Loucy (cell line): ENCODE results near the gene GALM.

Experiments used
- H2AFZ ChIP-seq: fragments of 200-600 bp; sonication (generic); 2 replicates; pipeline ENCODE4 v1.6.0; 2016; ENCODE audit warnings: antibody characterized with exemption, mild to moderate bottlenecking, low read length, moderate library complexity
- H3F3A ChIP-seq: fragments of 200-600 bp; 2 replicates; pipeline ENCODE4 v1.6.0; 2016; ENCODE audit warnings: antibody characterized with exemption, low read depth, mild to moderate bottlenecking
- H3K27me3 ChIP-seq: fragments of 200-600 bp; sonication (generic); 2 replicates; pipeline ENCODE4 v1.6.1; 2014; ENCODE audit warnings: low read length, mild to moderate bottlenecking; ENCODE audit not compliant: insufficient read depth, poor library complexity, severe bottlenecking
- H3K36me3 ChIP-seq: fragments of 200-600 bp; sonication (generic); 2 replicates; pipeline ENCODE4 v1.6.1; 2016; ENCODE audit warnings: low read length; ENCODE audit not compliant: insufficient read depth
- H3K4me1 ChIP-seq: fragments of 200-600 bp; sonication (generic); 2 replicates; pipeline ENCODE4 v1.5.1; 2014; ENCODE audit warnings: low read length, mild to moderate bottlenecking; ENCODE audit not compliant: insufficient read depth, poor library complexity, severe bottlenecking
- H3K4me2 ChIP-seq: fragments of 200-600 bp; sonication (generic); 2 replicates; pipeline ENCODE4 v1.6.0; 2014; ENCODE audit warnings: antibody characterized with exemption, low read length, low read depth, mild to moderate bottlenecking; ENCODE audit not compliant: poor library complexity, severe bottlenecking
- H3K4me3 ChIP-seq: fragments of 200-600 bp; sonication (generic); 2 replicates; pipeline ENCODE4 v1.5.1; 2014; ENCODE audit warnings: low read length, mild to moderate bottlenecking, mixed read lengths; ENCODE audit not compliant: poor library complexity, severe bottlenecking
- H3K79me2 ChIP-seq: fragments of 200-600 bp; sonication (generic); 2 replicates; pipeline ENCODE4 v1.6.1; 2014; ENCODE audit warnings: low read length; ENCODE audit not compliant: insufficient read depth
- H3K9ac ChIP-seq: fragments of 200-600 bp; sonication (generic); 2 replicates; pipeline ENCODE4 v1.6.0; 2014; ENCODE audit warnings: mild to moderate bottlenecking, low read depth, low read length, moderate library complexity; ENCODE audit not compliant: poor library complexity, severe bottlenecking
- H3K9me2 ChIP-seq: fragments of 200-600 bp; sonication (generic); replicated peaks from 2 replicates; pipeline ENCODE4 v1.6.1; 2016; ENCODE audit warnings: low read depth, low read length, mixed read lengths
- H3K9me3 ChIP-seq: fragments of 200-600 bp; sonication (generic); 2 replicates; pipeline ENCODE4 v1.6.1; 2014; ENCODE audit warnings: mild to moderate bottlenecking, antibody characterized with exemption, low read length, low read depth; ENCODE audit not compliant: insufficient read depth
- H4K20me1 ChIP-seq: fragments of 200-600 bp; sonication (generic); 2 replicates; pipeline ENCODE4 v1.6.0; 2014; ENCODE audit warnings: antibody characterized with exemption, low read length, mild to moderate bottlenecking; ENCODE audit not compliant: insufficient read depth, poor library complexity, severe bottlenecking
- EZH2phosphoT487 ChIP-seq: fragments of 200-600 bp; IDR thresholded peaks from 2 replicates; pipeline ENCODE4 v1.6.1; 2018; ENCODE audit warnings: antibody characterized with exemption, mild to moderate bottlenecking, moderate library complexity, borderline replicate concordance
- TF ChIP-seq, protein P1 (sequence below): fragments of 200-600 bp; sonication (generic); conservative IDR thresholded peaks from 2 replicates; pipeline ENCODE4 v1.5.1; 2014; ENCODE audit warnings: mild to moderate bottlenecking, antibody characterized with exemption, low read length

GALM gene

GRCh38 chr2:38709567-38710194, 43.8 kb downstream of the GALM start:
- Histone ChIP-seq H3K36me3 (peaks cover 4% of the 10 kb centered on the region; the same call in 1 of the 2 replicates), H4K20me1 (no peaks in the 10 kb centered on the region), H3K27me3 (no peaks in the 10 kb centered on the region), H3K9me3 (no peaks in the 10 kb centered on the region), H3K79me2 (no peaks in the 10 kb centered on the region), H3F3A (no peaks in the 10 kb centered on the region), H3K4me2 (no peak overlapping the region), H3K9ac (no peak overlapping the region), H3K9me2 (no peaks in the 10 kb centered on the region), H3K4me1 (no peaks in the 10 kb centered on the region), H2AFZ (no peak overlapping the region), H3K4me3 (no peak overlapping the region)
- TF ChIP-seq, protein P1, sequence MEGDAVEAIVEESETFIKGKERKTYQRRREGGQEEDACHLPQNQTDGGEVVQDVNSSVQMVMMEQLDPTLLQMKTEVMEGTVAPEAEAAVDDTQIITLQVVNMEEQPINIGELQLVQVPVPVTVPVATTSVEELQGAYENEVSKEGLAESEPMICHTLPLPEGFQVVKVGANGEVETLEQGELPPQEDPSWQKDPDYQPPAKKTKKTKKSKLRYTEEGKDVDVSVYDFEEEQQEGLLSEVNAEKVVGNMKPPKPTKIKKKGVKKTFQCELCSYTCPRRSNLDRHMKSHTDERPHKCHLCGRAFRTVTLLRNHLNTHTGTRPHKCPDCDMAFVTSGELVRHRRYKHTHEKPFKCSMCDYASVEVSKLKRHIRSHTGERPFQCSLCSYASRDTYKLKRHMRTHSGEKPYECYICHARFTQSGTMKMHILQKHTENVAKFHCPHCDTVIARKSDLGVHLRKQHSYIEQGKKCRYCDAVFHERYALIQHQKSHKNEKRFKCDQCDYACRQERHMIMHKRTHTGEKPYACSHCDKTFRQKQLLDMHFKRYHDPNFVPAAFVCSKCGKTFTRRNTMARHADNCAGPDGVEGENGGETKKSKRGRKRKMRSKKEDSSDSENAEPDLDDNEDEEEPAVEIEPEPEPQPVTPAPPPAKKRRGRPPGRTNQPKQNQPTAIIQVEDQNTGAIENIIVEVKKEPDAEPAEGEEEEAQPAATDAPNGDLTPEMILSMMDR = no peak
- no peak for TF ChIP-seq EZH2phosphoT487

DNA sequence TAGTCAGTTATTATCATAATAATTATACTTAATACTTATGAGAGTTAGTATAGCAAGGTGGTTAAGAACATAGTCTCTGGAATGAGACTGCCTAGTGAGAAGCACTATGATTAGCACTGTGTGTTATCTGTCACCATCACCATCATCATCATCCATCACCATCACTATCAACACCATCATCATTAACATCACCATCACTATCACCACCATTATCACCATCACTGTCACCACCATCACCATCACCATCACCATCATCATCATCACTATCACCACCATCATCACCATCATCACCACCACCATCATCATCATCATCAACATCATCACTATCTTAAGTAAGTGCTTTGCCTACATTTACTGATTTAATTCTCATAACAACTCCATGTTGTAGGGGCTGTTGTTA, 45.6 kb downstream of the GALM start:
- Histone ChIP-seq H3K27me3 (no peaks in the 10 kb centered on the region), H3K79me2 (no peaks in the 10 kb centered on the region), H3K4me2 (no peak overlapping the region), H3K9ac (no peak overlapping the region), H4K20me1 (no peaks in the 10 kb centered on the region), H3K9me3 (no peaks in the 10 kb centered on the region), H3K4me3 (no peak overlapping the region), H3K9me2 (no peaks in the 10 kb centered on the region), H2AFZ (no peak overlapping the region), H3K36me3 (peaks cover 4% of the 10 kb centered on the region; the same call in 1 of the 2 replicates), H3F3A (no peaks in the 10 kb centered on the region), H3K4me1 (no peaks in the 10 kb centered on the region)
- no peak for TF ChIP-seq EZH2phosphoT487
- TF ChIP-seq, protein P1 = no peak

GRCh38 chr2:38712413-38712812, 46.5 kb downstream of the GALM start:
- Histone ChIP-seq H3K79me2 (no peaks in the 10 kb centered on the region), H3K4me1 (no peaks in the 10 kb centered on the region), H4K20me1 (no peaks in the 10 kb centered on the region), H3K4me3 (no peak overlapping the region), H3K9ac (no peak overlapping the region), H2AFZ (no peak overlapping the region), H3K4me2 (no peak overlapping the region), H3K9me2 (no peaks in the 10 kb centered on the region), H3K36me3 (peaks cover 4% of the 10 kb centered on the region; the same call in 1 of the 2 replicates), H3K27me3 (no peaks in the 10 kb centered on the region), H3K9me3 (no peaks in the 10 kb centered on the region), H3F3A (no peaks in the 10 kb centered on the region)
- TF ChIP-seq EZH2phosphoT487 = no peak
- TF ChIP-seq, protein P1 = no peak
